PC-3 (cell line): ENCODE measurements around the gene COMMD8.

Source experiments
- CTCF ChIP-seq: fragments of 300-600 bp; sonication (generic); conservative IDR thresholded peaks from 2 replicates; pipeline ENCODE4 v1.5.1; 2017; ENCODE audit warnings: antibody characterized with exemption, low read depth, mild to moderate bottlenecking, low read length
- EZH2 ChIP-seq: fragments of 300-600 bp; sonication (generic); IDR thresholded peaks from one replicate; pipeline ENCODE4 v1.6.1; 2017; ENCODE audit warnings: antibody characterized with exemption, mild to moderate bottlenecking, low read length; ENCODE audit not compliant: unreplicated experiment
- EZH2phosphoT487 ChIP-seq: fragments of 300-600 bp; sonication (generic); IDR thresholded peaks from 2 replicates; pipeline ENCODE4 v1.6.1; 2018; ENCODE audit warnings: mild to moderate bottlenecking, antibody characterized with exemption, low read length, borderline replicate concordance

- TF ChIP-seq EZH2phosphoT487 (no peak), CTCF (no peak), EZH2 (no peak)
Observed at GRCh38 chr4:47484168-47484567, 20.7 kb upstream of the COMMD8 start.
